Activated CD4-positive, alpha-beta T cell treated with anti-CD3 and anti-CD28 coated beads, Interleukin-2, amount 50 U/mL, for 4 hours (primary cell): ENCODE data around the gene GSTM3.
"Not testable (repeated sequence)": the region's sequence is repeated elsewhere in the genome, so short reads cannot be mapped to it uniquely, and the experiment has no call there.

Experiments
- DNase-seq, 2 experiments: peaks; one replicate each; pipeline ENCODE4 v3.0.0-alpha.2; 2020

The GSTM3 gene

DNA sequence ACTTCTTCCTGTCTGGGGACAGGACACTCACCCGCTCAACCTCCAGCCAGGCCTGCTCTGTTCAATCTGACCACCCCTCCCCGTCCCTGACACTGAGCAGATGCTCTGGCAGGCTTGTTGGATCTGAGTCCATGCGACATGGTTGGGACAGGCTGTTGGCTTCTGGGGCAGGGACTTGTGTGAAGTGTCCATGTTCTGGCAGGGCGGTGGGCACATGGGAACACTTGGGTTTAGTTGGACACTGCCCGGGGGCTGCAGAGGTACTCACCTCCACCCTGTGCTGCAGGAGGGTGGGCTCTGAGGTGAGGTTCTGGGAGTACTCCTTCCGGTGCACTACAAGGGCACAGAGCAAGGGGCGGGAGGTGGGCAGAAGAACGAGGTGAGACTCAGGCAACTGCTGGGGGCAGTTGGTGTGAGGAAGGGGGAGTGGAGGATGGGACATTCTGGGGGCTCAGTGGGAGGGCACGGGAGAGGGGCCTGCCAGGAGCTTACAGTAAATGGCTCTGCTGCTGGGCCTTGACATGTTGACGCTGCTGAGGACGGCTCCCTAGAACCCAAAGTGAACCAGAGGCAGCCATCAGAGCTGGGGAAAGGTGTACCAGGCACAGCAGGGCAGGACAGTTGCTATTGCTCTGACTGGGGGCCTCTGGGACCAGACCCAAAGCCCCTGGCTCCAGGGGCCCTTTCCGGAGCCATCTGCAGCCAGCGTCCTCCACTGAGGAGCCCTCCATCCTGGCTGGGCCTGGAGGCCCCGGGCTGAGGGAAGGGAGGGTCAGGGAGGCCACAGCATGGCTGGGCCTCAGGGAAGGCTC lies 20.6 kb upstream of the GSTM3 start:
- DNase-seq = no peak

DNA sequence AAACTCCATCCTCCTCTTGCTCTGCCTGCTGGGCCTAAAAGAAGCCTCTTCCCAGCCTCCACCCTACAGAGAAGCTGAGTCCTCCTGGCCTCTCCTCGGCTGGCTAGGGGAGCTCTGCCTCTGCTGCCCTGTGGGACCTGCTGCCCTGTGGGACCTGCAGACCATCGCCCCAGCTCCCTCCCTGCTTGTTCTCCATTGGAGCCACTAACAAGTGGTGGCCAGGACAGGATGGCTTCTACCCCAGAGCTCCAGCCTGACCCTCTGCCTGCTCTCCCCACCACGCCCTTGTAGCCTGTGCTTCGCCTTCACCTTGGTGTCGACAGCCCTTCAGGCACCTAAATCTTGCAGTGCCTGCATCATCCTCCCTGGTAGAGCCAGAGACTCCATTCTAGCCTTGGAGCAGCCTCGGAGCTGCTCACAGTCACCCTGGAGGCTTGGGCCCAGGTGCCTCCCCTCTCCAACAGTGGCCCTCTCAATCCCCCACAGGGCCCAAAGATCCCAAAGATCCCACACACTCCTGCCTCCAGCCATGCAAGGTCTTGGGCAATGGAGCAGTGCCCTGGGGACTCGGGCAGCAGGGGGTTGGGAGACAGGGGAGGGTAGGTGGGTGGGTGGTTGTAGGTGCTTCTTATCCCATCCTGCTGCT lies 19.9 kb upstream of the GSTM3 start:
- no peak for DNase-seq

DNA sequence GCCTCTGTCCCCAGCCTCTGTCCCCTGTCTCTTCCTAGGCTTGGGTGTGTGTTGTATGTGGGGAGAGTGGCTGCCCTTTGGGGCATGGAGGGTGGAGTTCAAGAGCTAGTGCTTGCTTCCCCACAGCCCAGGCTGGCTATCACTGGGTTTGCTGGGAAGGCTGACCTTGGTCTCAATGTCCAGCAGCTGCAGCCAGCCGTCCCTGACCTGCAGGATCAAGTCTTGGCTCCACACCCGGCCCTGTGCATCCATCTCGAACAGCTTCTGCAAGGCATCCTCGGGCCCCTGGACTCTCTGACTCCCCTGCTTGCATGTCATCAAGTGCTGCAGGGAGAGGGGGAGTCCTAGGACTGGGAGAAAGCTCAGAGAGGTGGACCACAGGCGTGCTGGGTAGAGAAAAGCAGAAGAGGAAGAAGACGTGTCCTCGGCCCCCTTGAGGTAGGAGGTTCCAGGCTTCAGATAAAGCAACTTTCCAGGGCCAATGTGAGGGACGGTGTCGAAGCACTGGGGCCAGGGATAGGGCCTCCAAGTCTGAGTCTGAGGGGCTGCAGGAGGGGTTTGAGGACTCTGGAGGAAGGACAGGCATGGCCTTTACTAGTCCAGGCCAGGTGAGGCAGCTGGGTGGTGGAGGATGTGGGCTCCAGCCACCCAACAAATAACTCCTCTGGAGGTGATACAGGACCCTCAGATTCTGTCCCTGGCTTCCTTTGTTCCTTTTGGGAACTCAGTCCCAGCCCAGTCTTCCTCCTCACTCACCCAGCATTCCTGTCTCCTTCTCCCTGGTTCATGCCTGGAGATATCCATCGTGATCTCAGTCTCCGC lies 18.9 kb upstream of the GSTM3 start:
- DNase-seq = no peak

DNA sequence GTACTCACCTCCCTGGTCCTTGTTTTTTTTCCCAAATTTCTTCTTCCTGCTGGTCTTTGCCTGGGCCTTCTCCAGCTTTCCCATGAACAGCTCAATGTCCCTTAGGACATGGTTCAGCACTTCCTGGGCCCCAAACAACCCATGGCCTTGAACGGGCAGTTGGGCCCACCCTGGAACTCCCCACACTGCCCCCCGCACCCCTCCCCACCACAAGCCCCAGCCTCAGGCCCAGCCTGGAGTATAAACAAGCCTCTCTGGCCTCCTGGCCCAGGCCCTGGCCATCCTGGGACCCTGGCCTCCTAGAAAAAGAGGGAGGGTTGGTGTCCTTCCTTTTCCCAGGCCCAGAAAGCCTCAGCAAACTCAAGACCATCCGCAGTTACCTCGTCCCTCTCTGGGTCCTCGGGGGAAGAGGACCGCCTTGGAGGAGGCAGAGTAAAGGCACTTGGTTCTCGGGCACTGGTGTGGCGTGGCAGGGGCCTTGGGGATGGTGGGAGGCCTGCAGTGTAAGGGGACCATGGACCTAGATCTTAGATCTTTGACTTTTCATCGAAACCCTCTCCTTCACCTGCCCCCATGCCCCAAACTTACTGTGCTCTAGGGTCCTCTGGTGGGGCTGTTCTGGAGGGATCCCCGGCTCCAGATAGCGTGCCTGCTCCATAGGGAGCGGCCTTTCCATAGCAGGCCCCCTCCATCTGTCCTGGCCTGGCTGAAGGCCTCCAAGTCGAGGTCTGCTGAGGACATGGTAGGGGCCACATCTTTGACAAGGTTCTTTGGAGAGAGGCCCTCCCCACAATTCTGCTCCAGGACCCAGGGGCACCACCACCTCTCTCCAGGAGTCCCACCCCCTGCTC lies 17.3 kb upstream of the GSTM3 start:
- DNase-seq = no peak

DNA sequence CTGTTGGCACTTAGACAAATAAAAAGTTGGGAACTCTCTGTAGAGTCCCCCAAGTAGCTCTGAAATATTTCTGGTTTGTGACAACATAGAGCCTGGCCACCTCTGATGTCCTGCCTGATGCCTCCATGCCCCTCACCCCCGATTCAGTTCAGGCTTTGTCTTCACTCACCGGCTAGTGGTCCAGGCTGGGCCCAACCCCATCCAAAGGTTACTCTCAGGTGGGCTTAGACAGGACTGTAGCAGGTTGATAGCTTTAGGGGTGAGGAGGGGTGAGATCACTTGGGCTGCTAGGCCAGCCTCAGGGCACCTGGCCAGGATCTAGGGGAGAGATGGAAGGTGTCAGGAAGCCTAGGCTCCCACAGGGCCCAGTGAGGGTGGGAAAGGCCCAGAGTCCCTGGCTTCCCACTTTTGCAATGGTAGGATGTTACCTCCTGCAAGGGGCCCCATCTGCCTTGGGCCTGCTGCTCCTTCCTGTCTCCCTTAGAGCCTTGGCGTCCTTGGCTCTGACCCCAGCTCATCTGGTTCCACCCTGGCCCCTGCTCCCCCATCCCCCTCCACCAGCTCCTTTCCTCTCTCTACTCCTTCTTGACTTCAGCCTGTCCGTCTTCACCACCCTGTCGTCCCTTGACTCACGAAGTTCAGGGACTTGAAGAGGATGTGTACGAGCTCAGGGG lies 16.1 kb upstream of the GSTM3 start:
- no peak for DNase-seq

DNA sequence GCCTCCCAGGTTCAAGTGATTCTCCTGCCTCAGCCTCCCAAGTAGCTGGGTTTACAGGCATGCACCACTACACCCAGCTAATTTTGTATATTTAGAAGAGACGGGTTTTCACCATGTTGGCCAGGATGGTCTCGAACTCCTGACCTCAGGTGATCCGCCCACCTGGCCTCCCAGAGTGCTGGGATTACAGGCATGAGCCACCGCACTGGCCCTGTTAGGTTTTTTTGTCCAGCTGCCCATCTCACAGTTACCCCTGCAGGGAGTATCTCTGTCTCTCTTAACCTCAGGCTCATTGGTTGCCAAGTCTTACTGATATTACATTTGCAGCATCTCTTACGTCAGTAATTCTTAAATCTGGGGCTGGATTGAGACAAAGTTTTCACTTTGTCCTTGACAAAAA lies 15.5 kb upstream of the GSTM3 start:
- not testable (repeated sequence) for DNase-seq

DNA sequence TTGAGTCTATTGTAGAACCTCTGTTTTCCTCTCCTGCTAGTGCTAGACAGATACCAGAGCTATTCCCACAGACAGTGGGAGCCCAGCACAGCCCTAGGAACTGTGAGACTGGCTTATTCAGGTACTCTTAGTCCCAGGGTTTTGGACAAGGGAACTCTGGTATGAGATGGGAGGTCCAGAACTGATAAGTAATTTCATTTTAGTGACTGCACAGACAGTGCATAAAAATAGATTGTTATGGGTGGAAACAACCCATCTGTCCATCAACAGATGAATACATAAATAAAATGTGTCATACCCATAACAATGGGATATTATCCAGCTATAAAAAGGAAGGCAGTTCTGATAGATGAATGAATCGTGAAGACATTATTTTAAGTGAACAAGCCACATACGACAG lies 13.9 kb upstream of the GSTM3 start:
- DNase-seq = no peak

DNA sequence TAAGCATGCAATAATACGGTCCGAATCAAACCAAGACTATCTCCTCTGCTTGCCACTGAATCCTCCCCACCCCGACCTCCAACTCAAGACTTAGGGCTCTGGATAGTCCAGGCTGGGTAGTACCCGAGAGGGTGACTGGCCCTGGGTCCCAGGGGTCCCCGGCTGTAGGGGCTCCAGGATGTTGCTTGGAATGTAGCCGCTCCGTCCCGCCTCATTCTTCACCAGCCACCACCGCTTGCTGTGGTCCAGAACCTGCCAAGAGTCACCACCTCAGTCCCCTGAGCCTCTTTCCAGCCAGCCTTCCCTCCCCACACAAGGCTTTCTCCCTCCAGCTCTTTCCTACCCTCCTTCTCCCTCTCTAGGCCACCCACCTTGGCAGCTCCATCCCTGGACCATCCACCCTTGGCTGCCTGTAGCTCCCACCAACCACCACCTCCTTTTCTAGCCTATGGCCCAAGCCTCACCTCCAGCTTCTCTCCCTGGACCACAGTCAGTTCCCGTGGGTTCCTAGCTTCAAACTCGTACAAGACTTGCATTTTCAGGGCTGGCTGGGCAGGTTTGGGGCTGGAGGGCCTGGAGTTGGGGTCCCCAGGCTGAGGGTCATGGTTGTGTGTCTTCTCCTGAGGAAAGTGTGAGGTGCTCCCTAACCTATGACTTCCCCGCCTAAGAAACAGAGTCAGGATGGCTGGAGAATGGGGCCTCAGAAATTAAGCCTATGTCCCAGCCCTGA lies 10.9 kb upstream of the GSTM3 start:
- no peak for DNase-seq

DNA sequence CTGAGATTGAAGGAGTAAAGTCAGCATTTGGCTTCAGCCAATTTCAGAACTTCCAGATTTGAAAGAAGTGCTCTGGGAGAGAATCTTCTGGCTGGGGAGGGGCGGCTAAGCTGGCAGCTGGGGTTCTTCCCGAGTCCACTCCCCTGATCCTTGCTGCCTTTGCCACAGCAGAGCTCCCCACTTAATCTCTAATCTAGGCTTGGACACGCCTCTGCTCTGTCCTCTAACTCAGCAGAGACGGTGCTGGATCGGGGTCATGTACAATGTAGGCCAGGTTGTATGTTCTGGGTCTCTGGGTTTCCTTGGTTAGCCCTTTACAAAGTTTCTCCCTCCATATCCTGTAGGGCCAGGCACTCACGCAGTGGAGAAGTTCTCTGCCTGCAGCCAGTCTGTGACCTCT lies 10.1 kb upstream of the GSTM3 start:
- no peak for DNase-seq

DNA sequence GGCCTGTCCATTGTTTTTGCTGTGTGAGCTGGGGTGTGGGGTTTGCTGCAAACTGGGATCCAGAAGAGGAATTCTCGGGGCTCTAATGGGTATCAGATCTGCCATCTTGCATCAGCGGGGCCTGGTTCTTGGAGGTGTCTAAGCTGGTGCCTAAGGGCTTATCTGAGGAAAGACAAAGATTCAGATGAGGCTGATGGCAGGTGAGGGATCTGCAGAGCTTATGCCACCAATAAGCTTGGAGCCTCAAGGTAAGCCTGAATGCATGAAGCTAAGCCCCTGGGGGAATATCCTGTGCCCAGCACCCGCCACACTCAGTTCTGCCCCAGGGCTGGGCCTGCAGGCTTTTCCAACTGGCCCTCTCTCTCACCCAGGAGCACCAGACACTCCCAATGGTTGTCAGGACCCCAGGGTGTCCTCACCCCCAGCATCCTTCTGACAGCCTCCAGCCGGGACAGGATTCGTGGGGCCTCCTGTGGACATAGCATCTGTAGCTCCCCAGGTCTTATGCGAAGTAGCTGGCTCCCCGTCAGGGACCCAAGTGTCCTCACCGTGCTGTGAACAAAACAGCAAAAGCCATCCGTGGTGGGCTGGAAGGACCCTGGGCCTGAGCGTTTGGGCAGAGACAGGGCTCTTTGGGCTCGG lies 9.5 kb upstream of the GSTM3 start:
- DNase-seq = no peak

DNA sequence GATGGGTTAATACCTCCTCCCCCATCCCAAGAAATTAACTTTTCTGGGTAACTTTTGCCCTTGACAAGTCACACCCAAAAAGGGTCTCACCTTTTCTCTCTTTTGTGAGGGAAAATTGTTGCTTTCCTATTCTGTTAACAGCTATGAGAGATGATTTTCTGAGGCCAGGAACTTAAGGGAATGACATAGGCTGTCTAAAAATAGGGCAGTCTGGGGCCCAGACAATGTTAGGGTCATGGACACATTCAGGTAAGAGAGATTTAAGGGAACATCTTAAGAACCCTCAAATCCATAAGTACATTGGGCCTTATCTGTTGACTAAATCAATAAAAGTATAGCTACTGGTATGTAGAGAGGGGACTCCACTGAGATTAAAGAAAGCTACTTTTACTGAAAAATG lies 8.4 kb upstream of the GSTM3 start:
- DNase-seq = no peak

DNA sequence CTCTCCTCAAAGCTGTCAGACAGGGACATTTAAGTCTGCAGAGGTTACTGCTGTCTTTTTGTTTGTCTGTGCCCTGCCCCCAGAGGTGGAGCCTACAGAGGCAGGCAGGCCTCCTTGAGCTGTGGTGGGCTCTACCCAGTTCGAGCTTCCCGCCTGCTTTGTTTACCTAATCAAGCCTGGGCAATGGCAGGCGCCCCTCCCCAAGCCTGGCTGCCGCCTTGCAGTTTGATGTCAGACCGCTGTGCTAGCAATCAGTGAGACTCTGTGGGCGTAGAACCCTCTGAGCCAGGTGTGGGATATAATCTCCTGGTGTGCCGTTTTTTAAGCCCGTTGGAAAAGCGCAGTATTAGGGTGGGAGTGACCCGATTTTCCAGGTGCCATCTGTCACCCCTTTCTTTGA lies 7.5 kb upstream of the GSTM3 start:
- not testable (repeated sequence) for DNase-seq

DNA sequence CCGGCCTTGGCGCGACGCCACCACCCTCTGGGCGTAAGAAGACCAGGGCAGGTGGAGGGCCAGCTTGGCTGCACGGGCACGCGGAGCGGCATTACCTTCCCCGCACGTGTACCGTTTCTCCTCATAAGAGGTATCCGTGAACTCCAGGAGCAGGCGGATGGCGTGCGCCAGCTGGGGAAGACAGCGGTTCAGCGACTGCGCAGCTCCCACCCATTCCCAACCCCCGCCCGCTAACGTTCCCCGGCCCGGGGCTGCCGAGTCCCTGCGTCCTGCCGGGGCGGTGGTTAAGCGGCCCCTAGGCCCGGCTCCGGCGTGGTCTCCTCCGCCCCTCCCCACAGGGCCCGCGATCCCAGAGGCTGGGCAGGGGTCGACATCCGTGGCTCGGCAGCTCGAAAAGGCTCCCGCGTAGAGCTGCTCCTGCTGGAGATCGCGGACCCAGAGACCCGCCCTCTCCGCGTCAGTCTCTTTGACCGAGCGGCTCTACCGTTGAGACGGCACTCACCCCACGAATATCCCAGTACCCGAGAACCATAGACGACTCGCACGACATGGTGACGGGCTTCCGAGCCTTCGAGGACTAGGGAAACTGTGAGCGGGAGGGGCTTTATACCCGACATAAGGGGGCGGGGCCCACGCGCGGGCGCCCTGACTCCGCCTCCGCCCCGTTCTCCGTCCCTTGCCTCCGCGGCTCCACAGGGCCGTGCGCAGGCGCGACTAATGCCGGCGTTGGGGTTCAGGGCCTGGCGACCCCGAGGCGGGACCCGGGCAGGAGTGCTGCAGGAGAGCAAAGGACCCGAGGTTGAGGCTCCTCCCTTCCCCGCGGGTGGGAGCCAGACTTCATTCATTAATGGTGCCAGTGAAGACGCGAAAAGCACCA lies 862 bp downstream of the GSTM3 start:
- peak; percentile 79 to 84 for DNase-seq

DNA sequence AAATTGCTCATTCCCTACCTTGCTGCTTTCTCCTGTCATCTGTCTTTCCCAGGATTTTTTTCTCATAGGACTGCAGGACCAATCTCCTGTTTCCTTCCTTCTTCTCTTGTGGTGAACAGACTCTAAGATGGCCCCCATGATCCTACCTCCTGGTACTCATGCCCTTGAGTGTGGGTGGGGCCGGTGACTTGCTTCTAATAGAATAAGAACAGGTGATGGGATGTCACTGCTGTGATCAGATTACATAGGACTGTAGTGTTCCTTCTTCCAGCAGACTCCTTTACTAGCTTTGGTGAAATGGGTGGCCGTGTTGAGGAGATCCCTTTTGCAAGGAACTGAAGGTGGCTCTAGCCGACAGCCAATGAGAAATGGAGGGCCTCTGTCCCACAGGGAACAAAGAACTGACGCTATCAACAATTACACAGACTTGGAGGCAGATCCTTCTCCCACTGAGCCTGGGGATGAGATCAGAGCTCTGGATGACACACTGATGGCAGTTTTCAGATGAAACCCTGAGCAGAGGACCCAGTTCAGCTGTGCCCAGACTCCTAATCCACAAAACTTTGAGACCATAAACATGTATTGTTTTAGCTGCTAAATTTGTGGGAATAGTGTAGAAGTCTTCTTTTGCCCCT lies 7.5 kb downstream of the GSTM3 start:
- no peak for DNase-seq

DNA sequence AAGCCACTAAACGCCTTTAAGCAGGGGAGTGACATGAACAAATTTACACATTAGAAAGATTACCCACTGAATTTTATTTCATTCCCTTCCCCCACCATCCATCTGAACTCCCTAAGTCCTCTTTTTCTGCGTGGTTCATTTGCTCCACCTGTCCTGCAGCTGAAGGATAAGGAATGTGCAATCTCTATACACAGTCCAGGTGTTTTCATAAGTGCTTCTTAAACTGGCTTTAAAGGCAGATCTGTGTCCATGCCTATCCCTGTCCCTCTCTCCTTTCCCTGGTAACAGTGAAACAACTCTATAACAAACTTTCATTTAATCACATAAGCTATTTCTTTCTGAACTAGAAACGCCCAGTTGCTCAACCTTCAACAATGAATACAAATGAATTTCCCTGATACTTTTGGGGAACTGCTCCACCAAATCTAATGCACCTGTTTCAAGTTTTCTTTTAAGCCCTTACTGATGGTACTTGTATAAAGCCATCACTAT lies 8.4 kb downstream of the GSTM3 start:
- DNase-seq = no peak

DNA sequence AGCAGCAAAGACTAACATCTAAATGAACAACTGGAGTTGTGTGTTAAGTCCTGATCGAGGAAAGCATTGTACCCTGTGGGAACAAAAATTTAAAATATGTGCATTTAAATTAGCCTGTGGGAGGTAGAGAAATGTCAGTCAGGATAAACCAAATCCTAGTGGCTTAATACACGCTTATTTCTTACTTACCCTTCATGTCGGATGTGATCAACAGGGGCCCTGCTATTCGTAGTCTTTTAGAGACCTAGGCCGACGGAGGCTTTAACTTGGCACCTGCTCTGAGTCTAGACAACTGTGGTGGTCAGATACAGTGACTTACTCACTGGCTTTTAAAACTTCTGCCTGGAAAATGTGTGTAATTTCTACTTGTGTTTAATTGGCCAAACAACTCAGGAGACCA lies 10.2 kb downstream of the GSTM3 start:
- no peak for DNase-seq

DNA sequence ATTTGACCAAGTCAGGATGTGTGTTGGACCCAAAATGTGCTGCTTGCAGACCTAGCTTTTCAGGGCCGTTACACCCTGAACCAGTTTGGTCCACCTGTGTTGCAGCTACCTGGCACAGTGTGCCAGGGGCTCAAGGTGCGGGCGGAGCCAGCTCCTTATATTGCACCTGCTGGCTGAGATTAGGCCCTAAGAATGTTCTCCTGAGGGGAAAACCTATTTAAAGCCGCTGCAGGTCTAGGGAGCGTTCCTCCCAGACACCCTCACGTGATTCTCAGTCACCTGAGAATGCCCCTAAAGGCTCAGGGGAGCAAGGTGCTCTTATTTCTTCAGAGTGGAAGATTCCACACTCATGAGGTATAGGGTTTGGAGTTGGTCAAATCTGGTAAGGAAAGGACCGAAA lies 12.0 kb downstream of the GSTM3 start:
- DNase-seq = no peak

DNA sequence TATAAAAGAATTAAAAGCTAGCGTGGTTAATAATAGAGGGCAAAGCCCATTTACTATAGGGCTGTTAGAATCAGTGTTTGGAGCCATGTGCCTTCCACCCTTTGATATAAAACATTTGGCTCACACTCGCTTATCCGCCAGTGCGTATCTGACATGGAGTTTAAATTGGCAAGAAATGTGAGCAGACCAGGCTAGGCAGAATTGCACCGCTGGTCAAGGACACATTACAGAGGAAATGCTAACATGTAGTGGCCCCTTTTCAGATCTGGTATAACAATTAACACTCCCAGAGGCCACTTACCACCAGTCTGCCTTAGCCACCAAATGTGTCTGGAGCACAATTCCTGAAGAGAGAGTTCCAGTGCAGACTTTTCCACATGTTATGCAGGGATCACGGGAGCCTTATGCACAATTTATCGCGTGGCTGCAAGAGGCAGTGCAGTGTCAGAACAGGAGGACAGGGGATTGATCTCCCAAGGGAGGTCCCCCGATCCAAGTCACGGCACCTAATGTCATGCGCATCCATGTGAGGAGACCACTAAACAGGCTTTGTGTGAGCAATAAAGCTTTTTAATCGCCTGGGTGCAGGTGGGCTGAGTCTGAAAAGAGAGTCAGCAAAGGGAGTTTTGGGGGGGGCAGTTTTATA lies 14.0 kb downstream of the GSTM3 start:
- DNase-seq = no peak

DNA sequence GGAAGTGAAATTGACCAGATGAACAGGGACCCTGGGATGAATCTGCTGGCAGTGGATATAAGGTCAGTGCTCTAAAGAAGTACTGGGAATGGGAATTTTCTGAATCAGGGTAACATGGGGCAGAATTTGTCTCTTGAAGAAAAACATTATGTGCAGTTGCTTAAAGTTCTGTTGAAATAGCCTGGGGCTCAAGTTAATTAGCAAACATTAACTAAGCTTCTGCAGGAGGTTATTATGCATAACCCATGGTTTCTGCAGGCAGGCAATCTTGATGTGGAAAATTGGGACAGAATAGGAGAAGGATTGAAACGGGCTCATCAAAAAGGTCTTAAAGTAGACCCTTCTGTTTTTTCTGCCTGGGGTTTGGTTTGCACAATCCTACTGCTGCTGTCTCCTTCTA lies 14.8 kb downstream of the GSTM3 start:
- no peak for DNase-seq
